ENCODE measurements around the gene NEO1. TPM values are rescaled to one million over a fixed set of nuclear protein-coding genes. Genes with fewer than 3 reads are reported as not detected.

Gene NEO1
- polyA plus RNA-seq, 2 of the 4 experiments (the other 2 are of a cell fraction), result 29.1 to 30.3 TPM

DNA sequence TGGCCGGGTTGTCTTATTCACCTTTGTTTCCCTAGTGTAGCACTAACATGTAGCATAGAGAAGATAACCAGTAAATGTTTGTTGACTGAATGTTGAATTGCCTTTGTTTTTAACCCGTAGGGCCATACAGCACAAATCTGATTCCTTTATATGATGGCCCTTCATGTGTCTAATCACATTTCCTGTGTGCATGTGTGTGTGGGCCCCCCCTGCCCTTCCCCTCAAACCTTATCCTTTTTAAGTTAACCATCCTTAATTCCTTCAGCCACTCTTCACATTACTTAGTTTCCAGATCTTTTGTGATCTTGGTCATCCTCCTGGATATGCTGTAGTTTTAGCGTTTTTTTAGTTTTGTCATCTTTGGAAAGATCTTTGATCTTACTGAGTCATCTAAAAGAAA, 4.2 kb downstream of the NEO1 start:
- FAIRE-seq, result no peak
- Histone ChIP-seq H3K4me2 (no peak overlapping the region), H3K4me3 (no peak overlapping the region), H3K9me3 (no peaks in the 10 kb centered on the region), H3K27ac (no peak overlapping the region), H3K4me1 (peaks cover 6% of the 10 kb centered on the region; the same call in 2 of the 3 replicates)
- no peak for TF ChIP-seq CHD4 (IDR thresholded peaks at IDR 0.05; ENCODE audit: borderline replicate concordance)
- no peak for TF ChIP-seq EP300 (IDR thresholded peaks at IDR 0.05)
- TF ChIP-seq FOSB (CRISPR knock-in tag; IDR thresholded peaks at IDR 0.05), result no peak
- TF ChIP-seq POLR2A (IDR thresholded peaks at IDR 0.05; ENCODE audit: low read length), result no peak
- TF ChIP-seq, protein P1, sequence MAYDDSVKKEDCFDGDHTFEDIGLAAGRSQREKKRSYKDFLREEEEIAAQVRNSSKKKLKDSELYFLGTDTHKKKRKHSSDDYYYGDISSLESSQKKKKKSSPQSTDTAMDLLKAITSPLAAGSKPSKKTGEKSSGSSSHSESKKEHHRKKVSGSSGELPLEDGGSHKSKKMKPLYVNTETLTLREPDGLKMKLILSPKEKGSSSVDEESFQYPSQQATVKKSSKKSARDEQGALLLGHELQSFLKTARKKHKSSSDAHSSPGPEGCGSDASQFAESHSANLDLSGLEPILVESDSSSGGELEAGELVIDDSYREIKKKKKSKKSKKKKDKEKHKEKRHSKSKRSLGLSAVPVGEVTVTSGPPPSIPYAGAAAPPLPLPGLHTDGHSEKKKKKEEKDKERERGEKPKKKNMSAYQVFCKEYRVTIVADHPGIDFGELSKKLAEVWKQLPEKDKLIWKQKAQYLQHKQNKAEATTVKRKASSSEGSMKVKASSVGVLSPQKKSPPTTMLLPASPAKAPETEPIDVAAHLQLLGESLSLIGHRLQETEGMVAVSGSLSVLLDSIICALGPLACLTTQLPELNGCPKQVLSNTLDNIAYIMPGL (CRISPR knock-in tag; IDR thresholded peaks at IDR 0.05; ENCODE audit: borderline replicate concordance), result no peak
- TF ChIP-seq, protein P2, sequence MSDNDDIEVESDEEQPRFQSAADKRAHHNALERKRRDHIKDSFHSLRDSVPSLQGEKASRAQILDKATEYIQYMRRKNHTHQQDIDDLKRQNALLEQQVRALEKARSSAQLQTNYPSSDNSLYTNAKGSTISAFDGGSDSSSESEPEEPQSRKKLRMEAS (IDR thresholded peaks at IDR 0.05), result no peak
- TF ChIP-seq, protein P3, sequence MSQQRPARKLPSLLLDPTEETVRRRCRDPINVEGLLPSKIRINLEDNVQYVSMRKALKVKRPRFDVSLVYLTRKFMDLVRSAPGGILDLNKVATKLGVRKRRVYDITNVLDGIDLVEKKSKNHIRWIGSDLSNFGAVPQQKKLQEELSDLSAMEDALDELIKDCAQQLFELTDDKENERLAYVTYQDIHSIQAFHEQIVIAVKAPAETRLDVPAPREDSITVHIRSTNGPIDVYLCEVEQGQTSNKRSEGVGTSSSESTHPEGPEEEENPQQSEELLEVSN (IDR thresholded peaks at IDR 0.05; ENCODE audit: borderline replicate concordance, low read depth), result no peak
- no peak for TF ChIP-seq RCOR1 (IDR thresholded peaks at IDR 0.05; ENCODE audit: low read depth, low read length)
- 77% methylated on average over 3 of the region's 3 CpGs for WGBS (ENCODE audit: missing lambda C conversion rate)
- POLR2A ChIA-PET, result no interaction called here
- CTCF ChIA-PET, result no interaction called here
- no peak for ATAC-seq
- DNase-seq (ENCODE audit: low read depth in 1 of 2, low spot score in 1 of 2), result no peak

DNA sequence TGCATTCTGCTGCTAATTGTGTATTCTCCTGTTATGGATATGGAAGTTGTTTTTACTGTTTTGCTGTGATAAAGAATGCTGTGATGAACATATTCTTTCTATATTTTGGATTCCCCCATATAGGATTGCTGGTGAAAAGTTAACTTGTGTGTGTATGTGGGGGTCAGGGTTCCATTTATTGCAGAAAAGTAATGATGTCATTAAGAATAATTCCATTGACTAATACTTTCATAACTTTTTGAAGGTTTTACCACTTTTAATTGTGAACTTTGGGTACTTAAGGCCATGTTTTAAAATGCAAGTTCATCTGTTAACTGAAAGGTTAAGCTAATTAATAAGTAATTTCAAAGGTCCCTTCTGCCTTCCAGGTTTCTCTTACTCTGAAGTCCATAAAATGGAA, 6.2 kb downstream of the NEO1 start:
- POLR2A ChIA-PET, result no interaction called here
- no peak overlapping the region for H3K4me2 ChIP-seq
- FAIRE-seq, result peak; percentile 68
- CTCF ChIA-PET, result interaction anchor here (2.4 kb wide), 1 partner anchor 24 kb away, joined by 8 read pairs; no protein-coding TSS in a partner anchor
- DNase-seq (ENCODE audit: low read depth in 1 of 2, low spot score in 1 of 2), result no peak
- H3K9me3 ChIP-seq, result no peaks in the 10 kb centered on the region
- no peak overlapping the region for H3K4me3 ChIP-seq
- TF ChIP-seq GATA3 (IDR thresholded peaks at IDR 0.05; ENCODE audit: borderline replicate concordance) (no peak), NFE2L2 (conservative IDR thresholded peaks at IDR 0.05; ENCODE audit: low read length) (no peak)
- TF ChIP-seq, protein P4, sequence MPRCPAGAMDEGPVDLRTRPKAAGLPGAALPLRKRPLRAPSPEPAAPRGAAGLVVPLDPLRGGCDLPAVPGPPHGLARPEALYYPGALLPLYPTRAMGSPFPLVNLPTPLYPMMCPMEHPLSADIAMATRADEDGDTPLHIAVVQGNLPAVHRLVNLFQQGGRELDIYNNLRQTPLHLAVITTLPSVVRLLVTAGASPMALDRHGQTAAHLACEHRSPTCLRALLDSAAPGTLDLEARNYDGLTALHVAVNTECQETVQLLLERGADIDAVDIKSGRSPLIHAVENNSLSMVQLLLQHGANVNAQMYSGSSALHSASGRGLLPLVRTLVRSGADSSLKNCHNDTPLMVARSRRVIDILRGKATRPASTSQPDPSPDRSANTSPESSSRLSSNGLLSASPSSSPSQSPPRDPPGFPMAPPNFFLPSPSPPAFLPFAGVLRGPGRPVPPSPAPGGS (IDR thresholded peaks at IDR 0.05), result no peak
- no peak for ATAC-seq
- H3K27ac ChIP-seq, result no peak overlapping the region
- H3K4me1 ChIP-seq, result peaks cover 3% of the 10 kb centered on the region; the same call in 2 of the 3 replicates

DNA sequence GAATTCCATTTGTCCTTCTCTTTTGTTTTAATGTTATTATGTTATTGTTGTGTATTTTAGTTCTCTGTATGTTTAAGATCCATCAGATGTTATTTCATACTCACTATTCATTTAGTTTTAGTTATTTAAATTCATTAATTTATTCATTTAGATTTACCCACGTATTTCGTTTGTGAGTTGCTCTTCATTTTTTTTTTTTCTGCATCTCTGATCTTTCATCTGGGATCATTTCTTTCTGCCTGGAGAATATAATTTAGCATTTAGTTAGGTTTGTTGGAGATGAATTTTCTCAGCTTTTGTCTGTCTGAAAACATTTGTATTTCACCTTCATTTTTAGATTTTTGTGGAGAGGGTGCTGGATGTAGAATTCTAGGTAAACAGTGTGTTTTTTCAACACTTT, 12.9 kb downstream of the NEO1 start:
- ChIA-PET POLR2A (no interaction called here), CTCF (interaction anchor here (1.0 kb wide), 1 partner anchor 16 kb away, joined by 3 read pairs; no protein-coding TSS in a partner anchor)
- Histone ChIP-seq H3K9me3 (no peaks in the 10 kb centered on the region), H3K27ac (no peak overlapping the region), H3K4me1 (no peaks in the 10 kb centered on the region), H3K4me2 (no peak overlapping the region), H3K4me3 (no peak overlapping the region)
- no peak for ATAC-seq
- 86% methylated on average over 2 of the region's 2 CpGs for WGBS (ENCODE audit: missing lambda C conversion rate)
- FAIRE-seq, result peak; percentile 32
- TF ChIP-seq, protein P3 (IDR thresholded peaks at IDR 0.05; ENCODE audit: borderline replicate concordance, low read depth), result no peak
- TF ChIP-seq EP300 (IDR thresholded peaks at IDR 0.05) (no peak), POLR2AphosphoS2 (conservative IDR thresholded peaks at IDR 0.05; ENCODE audit: low read length) (no peak), ZSCAN20 (CRISPR knock-in tag; IDR thresholded peaks at IDR 0.05) (no peak)
- DNase-seq (ENCODE audit: low read depth in 1 of 2, low spot score in 1 of 2), result no peak

DNA sequence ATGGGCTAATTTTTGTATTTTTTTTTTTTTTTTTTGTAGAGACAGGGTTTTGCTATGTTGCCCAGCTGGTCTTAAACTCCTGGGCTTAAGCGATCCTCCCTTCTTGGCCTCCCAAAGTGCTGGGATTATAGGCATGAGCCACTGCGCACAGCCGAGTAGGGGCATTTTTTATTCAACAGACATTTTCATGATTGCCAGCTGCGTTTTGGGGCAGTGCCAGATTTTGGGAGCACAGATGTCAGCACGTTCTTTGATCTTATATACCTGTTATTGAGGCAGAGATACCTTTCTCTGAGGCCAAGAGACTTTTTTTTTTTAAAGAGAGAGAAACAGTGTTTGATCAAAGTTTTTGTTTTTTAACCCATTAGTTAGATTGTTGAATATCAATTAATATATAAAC, 16.8 kb downstream of the NEO1 start:
- ChIA-PET CTCF (interaction anchor here (0.6 to 1.5 kb wide), 2 partner anchors 16 to 470 kb away, joined by 3 to 4 read pairs; no protein-coding TSS in a partner anchor), POLR2A (no interaction called here)
- 91% methylated on average over 5 of the region's 5 CpGs for WGBS (ENCODE audit: missing lambda C conversion rate)
- FAIRE-seq (no peak), ATAC-seq (no peak), DNase-seq (ENCODE audit: low read depth in 1 of 2, low spot score in 1 of 2) (no peak)
- no peaks in the 10 kb centered on the region for H3K9me3 ChIP-seq
- no peak overlapping the region for H3K27ac ChIP-seq
- H3K4me2 ChIP-seq, result no peak overlapping the region
- H3K4me3 ChIP-seq, result no peak overlapping the region
- 0 out of 3 replicates have a peak, but pooled peaks cover 4% of the 10 kb centered on the region for H3K4me1 ChIP-seq
- TF ChIP-seq, protein P4 (IDR thresholded peaks at IDR 0.05), result no peak
- TF ChIP-seq CEBPB (IDR thresholded peaks at IDR 0.05) (no peak), EP300 (IDR thresholded peaks at IDR 0.05) (no peak), ZSCAN20 (CRISPR knock-in tag; IDR thresholded peaks at IDR 0.05) (no peak), KDM1A (IDR thresholded peaks at IDR 0.05; ENCODE audit: low read depth) (no peak), POLR2AphosphoS2 (conservative IDR thresholded peaks at IDR 0.05; ENCODE audit: low read length) (no peak), HOXB13 (CRISPR knock-in tag; IDR thresholded peaks at IDR 0.05; ENCODE audit: low read depth) (no peak), ZFP36 (IDR thresholded peaks at IDR 0.05; ENCODE audit: borderline replicate concordance, partially characterized antibody) (no peak), RFX5 (IDR thresholded peaks at IDR 0.05) (no peak), HDAC2 (IDR thresholded peaks at IDR 0.05) (no peak), CBX2 (IDR thresholded peaks at IDR 0.05; ENCODE audit: borderline replicate concordance, low read depth) (no peak), RARB (CRISPR knock-in tag; IDR thresholded peaks at IDR 0.05) (no peak), ZNF302 (CRISPR knock-in tag; IDR thresholded peaks at IDR 0.05) (no peak)
- TF ChIP-seq, protein P5, sequence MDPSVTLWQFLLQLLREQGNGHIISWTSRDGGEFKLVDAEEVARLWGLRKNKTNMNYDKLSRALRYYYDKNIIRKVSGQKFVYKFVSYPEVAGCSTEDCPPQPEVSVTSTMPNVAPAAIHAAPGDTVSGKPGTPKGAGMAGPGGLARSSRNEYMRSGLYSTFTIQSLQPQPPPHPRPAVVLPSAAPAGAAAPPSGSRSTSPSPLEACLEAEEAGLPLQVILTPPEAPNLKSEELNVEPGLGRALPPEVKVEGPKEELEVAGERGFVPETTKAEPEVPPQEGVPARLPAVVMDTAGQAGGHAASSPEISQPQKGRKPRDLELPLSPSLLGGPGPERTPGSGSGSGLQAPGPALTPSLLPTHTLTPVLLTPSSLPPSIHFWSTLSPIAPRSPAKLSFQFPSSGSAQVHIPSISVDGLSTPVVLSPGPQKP (IDR thresholded peaks at IDR 0.05; ENCODE audit: low read depth, low read length), result no peak
